ENCODE results near the gene FAM171A1. TPM values are rescaled to one million over a fixed set of nuclear protein-coding genes. Genes with fewer than 3 reads are reported as not detected.
"Not testable (repeated sequence)": the region's sequence is repeated elsewhere in the genome, so short reads cannot be mapped to it uniquely, and the experiment has no call there.

Gene FAM171A1
- total RNA-seq, 1 donor: 25.0 TPM

- Histone ChIP-seq H3K36me3 (ENCODE audit: insufficient read depth, low read length) (no peaks in the 10 kb centered on the region), H3K4me2 (ENCODE audit: insufficient read depth, low read length) (no peak overlapping the region), H3K27me3 (ENCODE audit: insufficient read depth, low read length) (peaks cover 10% of the 10 kb centered on the region), H3K27ac (ENCODE audit: low read depth, low read length) (no peak overlapping the region), H3K79me2 (ENCODE audit: insufficient read depth, low read length) (no peaks in the 10 kb centered on the region), H2AFZ (ENCODE audit: low read length) (no peak overlapping the region), H3K4me1 (ENCODE audit: insufficient read depth, low read length) (no peaks in the 10 kb centered on the region), H3K4me3 (ENCODE audit: insufficient read depth, low read length) (no peak overlapping the region), H3K9me3 (ENCODE audit: low read depth, low read length) (no peaks in the 10 kb centered on the region), H4K20me1 (ENCODE audit: insufficient read depth, low read length) (no peaks in the 10 kb centered on the region)
- no peak for DNase-seq (ENCODE audit: insufficient read length, low spot score, missing footprints)
- TF ChIP-seq CTCF (IDR thresholded peaks at IDR 0.05; ENCODE audit: extremely low read depth, low read depth, low read length): no peak
Measured at GRCh38 chr10:15401382-15401781, 30.3 kb upstream of the FAM171A1 start.

GRCh38 chr10:15400461-15400860 is 29.4 kb upstream of the FAM171A1 start:
- not testable (repeated sequence) for DNase-seq (ENCODE audit: insufficient read length, low spot score, missing footprints); H3K4me2 ChIP-seq (ENCODE audit: insufficient read depth, low read length); H3K27me3 ChIP-seq (ENCODE audit: insufficient read depth, low read length); H3K36me3 ChIP-seq (ENCODE audit: insufficient read depth, low read length); H4K20me1 ChIP-seq (ENCODE audit: insufficient read depth, low read length); H3K4me3 ChIP-seq (ENCODE audit: insufficient read depth, low read length); H3K4me1 ChIP-seq (ENCODE audit: insufficient read depth, low read length); H3K79me2 ChIP-seq (ENCODE audit: insufficient read depth, low read length); H2AFZ ChIP-seq (ENCODE audit: low read length); H3K9me3 ChIP-seq (ENCODE audit: low read depth, low read length); H3K27ac ChIP-seq (ENCODE audit: low read depth, low read length)

- H3K4me3 ChIP-seq (ENCODE audit: insufficient read depth, low read length): no peak overlapping the region
- no peak overlapping the region for H2AFZ ChIP-seq (ENCODE audit: low read length)
- TF ChIP-seq CTCF (IDR thresholded peaks at IDR 0.05; ENCODE audit: extremely low read depth, low read depth, low read length): no peak
- H3K79me2 ChIP-seq (ENCODE audit: insufficient read depth, low read length): no peaks in the 10 kb centered on the region
- no peak for DNase-seq (ENCODE audit: insufficient read length, low spot score, missing footprints)
- peaks cover 3% of the 10 kb centered on the region for H3K27me3 ChIP-seq (ENCODE audit: insufficient read depth, low read length)
- H3K36me3 ChIP-seq (ENCODE audit: insufficient read depth, low read length): no peaks in the 10 kb centered on the region
- no peak overlapping the region for H3K27ac ChIP-seq (ENCODE audit: low read depth, low read length)
- no peaks in the 10 kb centered on the region for H3K9me3 ChIP-seq (ENCODE audit: low read depth, low read length)
- no peaks in the 10 kb centered on the region for H4K20me1 ChIP-seq (ENCODE audit: insufficient read depth, low read length)
- H3K4me1 ChIP-seq (ENCODE audit: insufficient read depth, low read length): no peaks in the 10 kb centered on the region
- H3K4me2 ChIP-seq (ENCODE audit: insufficient read depth, low read length): no peak overlapping the region
Measured at GRCh38 chr10:15399060-15399661, 28.1 kb upstream of the FAM171A1 start.

- no peak for DNase-seq (ENCODE audit: insufficient read length, low spot score, missing footprints)
- no peak overlapping the region for H2AFZ ChIP-seq (ENCODE audit: low read length)
- H3K36me3 ChIP-seq (ENCODE audit: insufficient read depth, low read length): no peaks in the 10 kb centered on the region
- H3K9me3 ChIP-seq (ENCODE audit: low read depth, low read length): no peaks in the 10 kb centered on the region
- H3K4me2 ChIP-seq (ENCODE audit: insufficient read depth, low read length): no peak overlapping the region
- H3K79me2 ChIP-seq (ENCODE audit: insufficient read depth, low read length): no peaks in the 10 kb centered on the region
- no peak for TF ChIP-seq CTCF (IDR thresholded peaks at IDR 0.05; ENCODE audit: extremely low read depth, low read depth, low read length)
- H3K4me3 ChIP-seq (ENCODE audit: insufficient read depth, low read length): no peak overlapping the region
- H3K4me1 ChIP-seq (ENCODE audit: insufficient read depth, low read length): no peaks in the 10 kb centered on the region
- H4K20me1 ChIP-seq (ENCODE audit: insufficient read depth, low read length): no peaks in the 10 kb centered on the region
- H3K27ac ChIP-seq (ENCODE audit: low read depth, low read length): no peak overlapping the region
- H3K27me3 ChIP-seq (ENCODE audit: insufficient read depth, low read length): peaks cover 10% of the 10 kb centered on the region
Measured at GRCh38 chr10:15395935-15396334, 24.8 kb upstream of the FAM171A1 start.

All from osteoblast (primary cell).